ENCODE data around the gene HGS.
"Not testable (repeated sequence)": the region's sequence is repeated elsewhere in the genome, so short reads cannot be mapped to it uniquely, and the experiment has no call there.

The HGS gene

GRCh38 chr17:81667754-81668153 lies 16.1 kb upstream of the HGS start:
- POLR2A ChIA-PET, result interaction anchor here (0.6 to 3.0 kb wide), 6 partner anchors 8 to 35 kb away, joined by 3 to 21 read pairs (median 3); partner anchors contain the start of genes ARL16 and HGS
- no peak for TF ChIP-seq PKNOX1 (IDR thresholded peaks at IDR 0.05)
- CTCF ChIA-PET, result no interaction called here
- DNase-seq (ENCODE audit: extremely low spot score), result peak; percentile 67

GRCh38 chr17:81672504-81672903 lies 11.3 kb upstream of the HGS start:
- no peak for DNase-seq (ENCODE audit: extremely low spot score)
- CTCF ChIA-PET, result no interaction called here
- POLR2A ChIA-PET, result interaction anchor here (0.9 to 4.3 kb wide), 3 partner anchors 11 to 161 kb away, joined by 3 to 27 read pairs (median 3); partner anchors contain the start of genes ARL16, HGS and MCRIP1
- TF ChIP-seq SUZ12 (IDR thresholded peaks at IDR 0.05) (no peak), ELF4 (IDR thresholded peaks at IDR 0.05) (no peak), CTBP1 (IDR thresholded peaks at IDR 0.05; ENCODE audit: borderline replicate concordance) (no peak), FOXM1 (IDR thresholded peaks at IDR 0.05; ENCODE audit: borderline replicate concordance) (no peak), NFRKB (IDR thresholded peaks at IDR 0.05) (no peak), PKNOX1 (IDR thresholded peaks at IDR 0.05) (no peak), L3MBTL2 (conservative IDR thresholded peaks at IDR 0.05) (no peak), FOXK2 (IDR thresholded peaks at IDR 0.05) (no peak), ZNF384 (IDR thresholded peaks at IDR 0.05) (no peak), BHLHE40 (IDR thresholded peaks at IDR 0.05; ENCODE audit: borderline replicate concordance) (no peak), LEF1 (IDR thresholded peaks at IDR 0.05; ENCODE audit: borderline replicate concordance) (no peak)

GRCh38 chr17:81672954-81673353 lies 10.9 kb upstream of the HGS start:
- TF ChIP-seq SP1 (IDR thresholded peaks at IDR 0.05) (no peak), FOXK2 (IDR thresholded peaks at IDR 0.05) (no peak), ZNF384 (IDR thresholded peaks at IDR 0.05) (no peak), BHLHE40 (IDR thresholded peaks at IDR 0.05; ENCODE audit: borderline replicate concordance) (no peak), TARDBP (IDR thresholded peaks at IDR 0.05) (no peak), FOXA1 (IDR thresholded peaks at IDR 0.05) (no peak), FOXM1 (IDR thresholded peaks at IDR 0.05; ENCODE audit: borderline replicate concordance) (no peak)
- CTCF ChIA-PET, result no interaction called here
- DNase-seq (ENCODE audit: extremely low spot score), result no peak
- POLR2A ChIA-PET, result interaction anchor here (0.9 to 4.3 kb wide), 3 partner anchors 11 to 161 kb away, joined by 3 to 27 read pairs (median 3); partner anchors contain the start of genes ARL16, HGS and MCRIP1

- POLR2A ChIA-PET, result interaction anchor here (1.2 to 4.3 kb wide), 2 partner anchors 10 to 106 kb away, joined by 3 to 27 read pairs; partner anchors contain the start of genes ARL16 and HGS
- TF ChIP-seq ARNT (IDR thresholded peaks at IDR 0.05) (no peak), FOXA1 (IDR thresholded peaks at IDR 0.05) (no peak), PKNOX1 (IDR thresholded peaks at IDR 0.05) (no peak), BHLHE40 (IDR thresholded peaks at IDR 0.05; ENCODE audit: borderline replicate concordance) (no peak), L3MBTL2 (conservative IDR thresholded peaks at IDR 0.05) (no peak), SP1 (IDR thresholded peaks at IDR 0.05) (no peak), FOXK2 (IDR thresholded peaks at IDR 0.05) (no peak), ELF4 (IDR thresholded peaks at IDR 0.05) (no peak), NFRKB (IDR thresholded peaks at IDR 0.05) (no peak), CTBP1 (IDR thresholded peaks at IDR 0.05; ENCODE audit: borderline replicate concordance) (no peak), TARDBP (IDR thresholded peaks at IDR 0.05) (no peak), FOXM1 (IDR thresholded peaks at IDR 0.05; ENCODE audit: borderline replicate concordance) (no peak), SUZ12 (IDR thresholded peaks at IDR 0.05) (no peak), ZNF384 (IDR thresholded peaks at IDR 0.05) (no peak), LEF1 (IDR thresholded peaks at IDR 0.05; ENCODE audit: borderline replicate concordance) (no peak), HDGF (IDR thresholded peaks at IDR 0.05; ENCODE audit: borderline replicate concordance) (no peak)
- no peak for DNase-seq (ENCODE audit: extremely low spot score)
- CTCF ChIA-PET, result no interaction called here
Measured at GRCh38 chr17:81673561-81674258, 10.1 kb upstream of the HGS start.

- ChIA-PET POLR2A (interaction anchor here (1.2 to 4.3 kb wide), 6 partner anchors 8 to 191 kb away, joined by 3 to 27 read pairs (median 10); partner anchors contain the start of genes ARL16, CCDC137, HGS and MRPL12), CTCF (interaction anchor here (0.6 to 1.4 kb wide), 7 partner anchors 14 to 190 kb away, joined by 3 to 7 read pairs (median 4); no protein-coding TSS in a partner anchor)
- not testable (repeated sequence) for DNase-seq (ENCODE audit: extremely low spot score)
Measured at GRCh38 chr17:81675515-81676221, 8.1 kb upstream of the HGS start.

GRCh38 chr17:81676906-81677305 lies 6.9 kb upstream of the HGS start:
- POLR2A ChIA-PET, result interaction anchor here (0.8 to 2.0 kb wide), 4 partner anchors 10 to 24 kb away, joined by 3 to 21 read pairs (median 4); partner anchors contain the start of genes CCDC137 and OXLD1
- CTCF ChIA-PET, result no interaction called here
- TF ChIP-seq SP1 (IDR thresholded peaks at IDR 0.05) (no peak), ZNF384 (IDR thresholded peaks at IDR 0.05) (no peak), NFRKB (IDR thresholded peaks at IDR 0.05) (no peak), SUZ12 (IDR thresholded peaks at IDR 0.05) (no peak), CTBP1 (IDR thresholded peaks at IDR 0.05; ENCODE audit: borderline replicate concordance) (no peak), FOXM1 (IDR thresholded peaks at IDR 0.05; ENCODE audit: borderline replicate concordance) (no peak), FOXA1 (IDR thresholded peaks at IDR 0.05) (no peak), L3MBTL2 (conservative IDR thresholded peaks at IDR 0.05) (no peak), FOXK2 (IDR thresholded peaks at IDR 0.05) (no peak)
- DNase-seq (ENCODE audit: extremely low spot score), result no peak
